Ovary (tissue), 3 donors: Measurements from ENCODE around the gene THRA.

ENCODE experiments used
- CTCF ChIP-seq, 3 donors: fragments of 450-650 bp in 2 of 3; fragments of 200-600 bp in 1 of 3; IDR thresholded peaks; one replicate each; pipeline versions ENCODE4 v1.5.1 to v1.8.0; 2016 to 2022; ENCODE audit warnings: antibody characterized with exemption in 3 of 3, mild to moderate bottlenecking in 1 of 3
- EP300 ChIP-seq: sonication (generic); formaldehyde crosslinking; IDR thresholded peaks from one replicate; pipeline ENCODE4 v1.6.1; 2017; ENCODE audit warnings: antibody characterized with exemption
- donor health status: DM: no; HTN: no; CAD: no.

DNA sequence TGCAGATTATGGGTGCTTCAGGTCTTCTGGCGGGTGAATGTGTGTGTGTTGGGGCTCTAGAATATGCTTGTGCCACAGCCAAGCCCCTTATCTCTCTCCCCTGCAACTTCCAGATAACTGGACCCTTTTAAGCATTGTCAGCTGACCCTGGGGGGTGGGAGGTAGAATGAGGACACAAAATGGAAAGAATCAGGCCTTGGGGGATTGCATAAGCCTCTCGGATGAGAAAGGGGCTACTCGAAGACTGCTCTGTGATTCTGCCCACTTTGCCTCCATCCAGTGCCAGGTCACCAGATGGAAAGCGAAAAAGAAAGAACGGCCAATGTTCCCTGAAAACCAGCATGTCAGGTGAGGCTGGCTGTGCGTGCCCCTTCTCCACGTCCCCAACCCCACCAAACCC, 13.8 kb downstream of the THRA start:
- no peak for TF ChIP-seq CTCF (IDR thresholded peaks at IDR 0.05)
- TF ChIP-seq EP300, result no peak
